Stimulated activated naive CD8-positive, alpha-beta T cell treated with anti-CD3 and anti-CD28 coated beads, Interleukin-15, Interleukin-2, amounts not matched to agents 100 ng/mL and 50 ng/mL, for 24 hours (primary cell): ENCODE results near the gene ZNF407.

ENCODE experiments used
- H3K27ac Mint-ChIP-seq: one replicate; pipeline ENCODE4 v1.8.0; 2021; ENCODE audit warnings: mild to moderate bottlenecking, mixed read lengths
- H3K27me3 Mint-ChIP-seq: one replicate; pipeline ENCODE4 v1.8.0; 2021; ENCODE audit warnings: mixed read lengths
- H3K36me3 Mint-ChIP-seq: one replicate; pipeline ENCODE4 v1.8.0; 2021; ENCODE audit warnings: low read depth, mixed read lengths
- H3K4me1 Mint-ChIP-seq: one replicate; pipeline ENCODE4 v1.8.0; 2021; ENCODE audit warnings: low read depth, mixed read lengths
- H3K4me3 Mint-ChIP-seq: one replicate; pipeline ENCODE4 v1.8.0; 2021; ENCODE audit warnings: mild to moderate bottlenecking, mixed read lengths
- H3K9me3 Mint-ChIP-seq: one replicate; pipeline ENCODE4 v1.8.0; 2021; ENCODE audit warnings: mixed read lengths

Gene ZNF407

GRCh38 chr18:74940856-74941255, 343.2 kb downstream of the ZNF407 start:
- peaks cover 11% of the 10 kb centered on the region for H3K4me1 Mint-ChIP-seq
- H3K9me3 Mint-ChIP-seq: no peaks in the 10 kb centered on the region
- no peak overlapping the region for H3K27ac Mint-ChIP-seq
- peaks cover 5% of the 10 kb centered on the region for H3K36me3 Mint-ChIP-seq
- H3K27me3 Mint-ChIP-seq: no peaks in the 10 kb centered on the region
- H3K4me3 Mint-ChIP-seq: no peak overlapping the region

GRCh38 chr18:74942319-74942910, 344.7 kb downstream of the ZNF407 start:
- Mint-ChIP-seq H3K4me3 (no peak overlapping the region), H3K27me3 (no peaks in the 10 kb centered on the region), H3K9me3 (no peaks in the 10 kb centered on the region), H3K4me1 (peaks cover 11% of the 10 kb centered on the region), H3K27ac (no peak overlapping the region), H3K36me3 (peaks cover 5% of the 10 kb centered on the region)

DNA sequence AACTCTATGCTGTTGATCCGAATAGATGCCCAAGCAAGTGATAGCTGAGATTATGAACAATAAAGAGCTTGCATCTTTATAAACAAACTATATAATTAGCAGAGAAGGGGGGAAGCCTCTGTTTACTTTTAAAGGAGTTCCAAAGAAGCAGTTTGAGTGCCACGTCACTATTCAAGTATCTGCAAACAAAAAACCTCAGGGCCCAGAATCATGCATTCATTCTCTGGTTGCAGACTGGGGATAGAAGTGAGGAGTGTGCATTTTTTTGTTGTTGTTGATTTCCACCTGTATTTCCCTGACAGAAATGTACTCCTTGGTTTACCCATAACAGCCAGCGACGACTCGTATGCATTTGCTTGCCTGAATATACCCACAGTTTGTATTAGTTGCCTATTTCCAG, 347.0 kb downstream of the ZNF407 start:
- no peaks in the 10 kb centered on the region for H3K27me3 Mint-ChIP-seq
- H3K9me3 Mint-ChIP-seq: no peaks in the 10 kb centered on the region
- H3K36me3 Mint-ChIP-seq: peaks cover 4% of the 10 kb centered on the region
- no peak overlapping the region for H3K27ac Mint-ChIP-seq
- peaks cover 15% of the 10 kb centered on the region for H3K4me1 Mint-ChIP-seq
- no peak overlapping the region for H3K4me3 Mint-ChIP-seq

GRCh38 chr18:74945774-74946545, 348.3 kb downstream of the ZNF407 start:
- no peak overlapping the region for H3K27ac Mint-ChIP-seq
- H3K4me3 Mint-ChIP-seq: no peak overlapping the region
- H3K4me1 Mint-ChIP-seq: peaks cover 26% of the 10 kb centered on the region
- no peaks in the 10 kb centered on the region for H3K9me3 Mint-ChIP-seq
- H3K36me3 Mint-ChIP-seq: peaks cover 4% of the 10 kb centered on the region
- H3K27me3 Mint-ChIP-seq: no peaks in the 10 kb centered on the region

- H3K27me3 Mint-ChIP-seq: no peaks in the 10 kb centered on the region
- H3K36me3 Mint-ChIP-seq: peaks cover 4% of the 10 kb centered on the region
- H3K4me3 Mint-ChIP-seq: no peak overlapping the region
- H3K9me3 Mint-ChIP-seq: no peaks in the 10 kb centered on the region
- H3K27ac Mint-ChIP-seq: no peak overlapping the region
- peaks cover 28% of the 10 kb centered on the region for H3K4me1 Mint-ChIP-seq
These were observed 349.1 kb downstream of the ZNF407 start for GRCh38 chr18:74946646-74947375.

DNA sequence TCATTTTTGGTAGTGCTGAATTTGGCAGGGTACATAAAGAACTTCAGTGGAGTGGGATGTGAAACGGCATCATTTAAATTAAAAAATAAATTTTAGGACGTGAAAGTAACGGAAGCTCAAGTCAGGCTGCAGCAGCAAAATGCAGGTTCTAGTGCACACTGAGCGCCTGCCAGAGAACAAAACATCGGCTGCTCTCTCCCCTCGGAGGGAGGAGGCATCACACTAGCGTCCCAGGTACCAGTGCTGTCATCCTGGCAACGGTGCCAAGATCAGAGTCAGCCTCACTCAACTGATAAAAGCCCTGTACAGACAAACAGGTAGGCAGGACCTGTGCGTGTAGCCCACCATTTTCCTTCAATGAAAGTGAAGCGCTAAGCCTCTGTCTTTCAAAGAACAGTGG, 349.7 kb downstream of the ZNF407 start:
- H3K36me3 Mint-ChIP-seq: peaks cover 4% of the 10 kb centered on the region
- H3K9me3 Mint-ChIP-seq: no peaks in the 10 kb centered on the region
- H3K4me3 Mint-ChIP-seq: no peak overlapping the region
- no peaks in the 10 kb centered on the region for H3K27me3 Mint-ChIP-seq
- H3K27ac Mint-ChIP-seq: no peak overlapping the region
- peaks cover 22% of the 10 kb centered on the region for H3K4me1 Mint-ChIP-seq

DNA sequence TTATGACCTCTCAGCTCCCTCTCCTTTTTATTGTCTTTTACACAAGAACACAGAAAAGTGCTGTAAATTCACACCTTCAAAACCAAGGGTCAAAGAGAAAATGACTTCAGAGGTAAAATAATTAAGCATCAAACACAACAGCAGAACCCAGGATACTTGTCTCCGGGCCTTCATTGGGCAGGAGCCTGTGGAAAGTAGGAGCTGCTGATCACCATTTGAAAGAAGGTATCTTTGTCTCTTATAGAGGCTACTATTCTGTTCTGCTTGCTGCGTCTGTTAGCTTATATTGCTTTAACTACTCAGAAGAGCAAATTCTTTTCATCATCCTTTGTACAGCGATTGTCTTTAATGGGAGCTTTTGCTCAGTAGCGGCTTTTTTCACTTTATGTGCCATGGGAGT, 350.2 kb downstream of the ZNF407 start:
- Mint-ChIP-seq H3K27me3 (no peaks in the 10 kb centered on the region), H3K9me3 (no peaks in the 10 kb centered on the region), H3K36me3 (peaks cover 8% of the 10 kb centered on the region), H3K27ac (no peak overlapping the region), H3K4me3 (no peak overlapping the region), H3K4me1 (peaks cover 20% of the 10 kb centered on the region)

GRCh38 chr18:74949611-74950010, 351.9 kb downstream of the ZNF407 start:
- Mint-ChIP-seq H3K27ac (no peak overlapping the region), H3K4me3 (no peak overlapping the region), H3K36me3 (peaks cover 11% of the 10 kb centered on the region), H3K9me3 (no peaks in the 10 kb centered on the region), H3K27me3 (no peaks in the 10 kb centered on the region), H3K4me1 (peaks cover 20% of the 10 kb centered on the region)

DNA sequence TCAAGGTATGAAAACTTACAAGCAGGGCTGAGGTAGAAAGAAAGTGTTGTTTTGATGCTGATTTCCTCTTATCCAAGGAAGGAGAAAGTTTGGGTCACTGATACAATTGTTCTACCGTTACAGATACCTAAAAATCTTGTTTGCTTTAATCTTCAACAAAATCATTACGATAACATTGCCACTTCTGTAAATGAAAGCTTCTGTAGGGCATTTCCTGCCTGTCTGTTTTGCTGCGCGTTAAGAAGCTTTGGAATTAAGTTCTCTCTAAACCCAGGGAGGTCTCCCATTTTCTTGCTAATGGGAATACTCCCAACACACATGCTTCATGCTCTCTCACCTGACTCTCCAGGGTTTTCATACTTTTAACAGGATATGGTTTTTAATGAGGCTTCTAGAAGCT, 352.8 kb downstream of the ZNF407 start:
- no peaks in the 10 kb centered on the region for H3K9me3 Mint-ChIP-seq
- H3K27ac Mint-ChIP-seq: no peak overlapping the region
- H3K36me3 Mint-ChIP-seq: peaks cover 11% of the 10 kb centered on the region
- no peak overlapping the region for H3K4me3 Mint-ChIP-seq
- H3K27me3 Mint-ChIP-seq: no peaks in the 10 kb centered on the region
- H3K4me1 Mint-ChIP-seq: peaks cover 20% of the 10 kb centered on the region

DNA sequence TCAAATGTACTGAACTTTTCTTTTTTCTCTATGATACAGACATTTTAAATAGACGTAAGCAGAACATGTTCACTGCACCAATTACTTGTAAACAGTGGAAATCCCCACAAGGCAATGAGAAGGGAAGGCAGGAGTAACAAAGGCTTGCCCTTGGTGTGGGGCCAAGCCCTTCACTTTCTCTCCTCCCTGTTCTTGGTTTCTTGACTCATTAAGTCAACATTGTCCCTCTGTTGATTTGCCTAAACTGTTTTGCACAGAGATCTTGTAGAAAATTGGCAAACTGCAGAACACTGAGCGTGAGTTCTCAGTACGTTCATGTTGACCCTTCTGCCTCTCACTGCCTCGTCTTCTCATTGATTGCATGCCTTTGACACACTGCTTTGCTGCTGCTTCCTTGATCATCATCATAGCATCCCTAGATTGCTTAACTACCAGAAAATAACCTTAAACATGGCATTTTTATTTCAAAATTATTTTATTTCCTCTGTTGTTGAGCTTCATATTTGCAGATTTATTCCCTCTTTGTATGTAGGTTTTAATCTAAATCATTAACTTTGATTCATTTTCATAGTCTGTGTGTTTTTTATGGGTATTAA, 353.6 kb downstream of the ZNF407 start:
- H3K4me3 Mint-ChIP-seq: no peak overlapping the region
- no peaks in the 10 kb centered on the region for H3K27me3 Mint-ChIP-seq
- H3K36me3 Mint-ChIP-seq: peaks cover 11% of the 10 kb centered on the region
- peaks cover 20% of the 10 kb centered on the region for H3K4me1 Mint-ChIP-seq
- no peak overlapping the region for H3K27ac Mint-ChIP-seq
- H3K9me3 Mint-ChIP-seq: no peaks in the 10 kb centered on the region

DNA sequence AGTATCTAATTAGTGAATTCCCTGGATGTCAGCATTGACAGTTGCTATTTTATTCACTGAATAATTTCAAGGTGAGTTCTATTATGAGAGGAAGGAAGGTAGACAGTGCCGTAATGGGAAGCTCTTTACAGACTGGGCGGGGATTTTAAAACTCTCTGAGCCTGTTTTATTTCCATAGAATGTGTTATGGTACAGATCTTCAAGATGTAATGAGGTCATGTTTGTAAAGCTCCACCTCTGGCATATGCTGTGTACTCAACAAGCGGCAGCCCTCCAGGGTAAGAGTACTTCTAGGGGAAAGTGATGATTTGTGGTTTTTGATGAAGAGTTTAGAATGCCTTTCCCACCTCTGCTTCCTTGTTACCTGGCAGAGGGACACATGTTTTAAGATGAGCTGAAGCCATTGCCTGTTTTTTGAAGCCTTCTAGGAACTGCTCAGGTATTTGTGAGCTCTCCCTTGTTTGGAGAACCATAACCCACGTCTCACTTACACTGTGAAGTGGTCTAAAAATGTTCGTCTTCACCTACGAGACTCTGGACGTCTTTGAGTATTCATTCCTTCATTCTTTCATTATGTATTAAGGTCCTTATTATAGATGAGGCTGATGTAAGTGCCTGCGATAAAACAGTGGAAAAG, 360.0 kb downstream of the ZNF407 start:
- Mint-ChIP-seq H3K36me3 (peaks cover 19% of the 10 kb centered on the region), H3K27ac (no peak overlapping the region), H3K4me1 (no peaks in the 10 kb centered on the region), H3K4me3 (no peak overlapping the region), H3K27me3 (no peaks in the 10 kb centered on the region), H3K9me3 (no peaks in the 10 kb centered on the region)

GRCh38 chr18:74959216-74959615, 361.5 kb downstream of the ZNF407 start:
- Mint-ChIP-seq H3K27ac (no peak overlapping the region), H3K4me3 (no peak overlapping the region), H3K36me3 (peaks cover 14% of the 10 kb centered on the region), H3K9me3 (no peaks in the 10 kb centered on the region), H3K4me1 (no peaks in the 10 kb centered on the region), H3K27me3 (no peaks in the 10 kb centered on the region)

DNA sequence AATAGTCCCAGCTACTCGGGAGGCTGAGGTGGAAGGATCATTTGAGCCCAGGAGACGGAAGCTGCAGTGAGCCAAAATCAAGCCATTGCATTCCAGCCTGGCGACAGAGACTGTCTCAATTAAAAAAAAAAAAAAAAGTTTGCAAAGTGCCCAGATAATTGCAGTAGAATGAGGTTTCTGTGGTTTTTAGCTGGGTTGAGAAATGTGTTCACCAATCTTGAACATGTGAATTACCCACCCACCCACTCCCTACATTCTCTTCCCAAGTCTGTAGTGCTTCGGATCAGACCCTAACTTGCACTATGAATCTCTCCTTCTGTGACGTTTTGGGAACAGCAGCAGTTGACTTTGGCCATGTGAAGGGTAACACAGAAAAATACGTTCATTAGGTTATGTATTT, 363.9 kb downstream of the ZNF407 start:
- H3K27ac Mint-ChIP-seq: no peak overlapping the region
- no peaks in the 10 kb centered on the region for H3K4me1 Mint-ChIP-seq
- peaks cover 30% of the 10 kb centered on the region for H3K36me3 Mint-ChIP-seq
- H3K4me3 Mint-ChIP-seq: no peak overlapping the region
- H3K27me3 Mint-ChIP-seq: no peaks in the 10 kb centered on the region
- H3K9me3 Mint-ChIP-seq: peaks cover 4% of the 10 kb centered on the region

DNA sequence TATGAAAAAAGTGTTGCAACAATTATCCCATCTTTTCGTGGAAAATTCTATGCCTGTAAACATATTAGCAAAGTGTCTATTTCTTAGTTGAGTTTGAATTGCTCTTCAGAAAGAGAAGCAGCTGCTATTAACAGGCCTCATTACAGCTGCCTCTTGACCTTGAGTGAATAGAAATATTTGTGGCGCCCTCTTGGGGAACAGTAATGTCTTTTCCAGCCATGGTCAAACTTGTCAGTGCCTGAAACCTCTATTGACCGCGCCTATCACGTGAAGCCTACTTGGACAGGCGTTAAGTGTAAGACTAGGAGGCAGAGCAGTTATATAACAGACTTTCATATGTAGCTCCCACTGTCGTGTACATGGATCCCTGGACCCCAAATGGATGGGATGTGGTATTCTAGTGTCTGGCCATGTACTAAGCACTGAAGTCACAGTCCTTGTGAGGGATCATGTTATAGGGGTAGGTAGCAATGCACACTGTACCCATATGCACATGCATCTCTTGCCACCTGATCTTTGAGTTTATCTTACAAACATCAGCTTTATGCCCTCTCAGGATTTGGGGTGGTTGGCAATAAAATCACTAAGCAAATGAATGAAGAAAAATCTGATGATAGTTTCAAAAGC, 366.3 kb downstream of the ZNF407 start:
- Mint-ChIP-seq H3K27me3 (no peaks in the 10 kb centered on the region), H3K9me3 (peaks cover 4% of the 10 kb centered on the region), H3K4me3 (no peak overlapping the region), H3K27ac (no peak overlapping the region), H3K36me3 (peaks cover 26% of the 10 kb centered on the region), H3K4me1 (no peaks in the 10 kb centered on the region)
